ENCODE results near the gene MBP. TPM values are rescaled to one million over a fixed set of nuclear protein-coding genes. Genes with fewer than 3 reads are reported as not detected.
A peak's percentile ranks its signal among the peaks of the same experiment; 100 is the strongest.

Gene MBP
- 10 to 100 TPM; 23.2 to 34.7 (median 28.2) TPM for total RNA-seq

DNA sequence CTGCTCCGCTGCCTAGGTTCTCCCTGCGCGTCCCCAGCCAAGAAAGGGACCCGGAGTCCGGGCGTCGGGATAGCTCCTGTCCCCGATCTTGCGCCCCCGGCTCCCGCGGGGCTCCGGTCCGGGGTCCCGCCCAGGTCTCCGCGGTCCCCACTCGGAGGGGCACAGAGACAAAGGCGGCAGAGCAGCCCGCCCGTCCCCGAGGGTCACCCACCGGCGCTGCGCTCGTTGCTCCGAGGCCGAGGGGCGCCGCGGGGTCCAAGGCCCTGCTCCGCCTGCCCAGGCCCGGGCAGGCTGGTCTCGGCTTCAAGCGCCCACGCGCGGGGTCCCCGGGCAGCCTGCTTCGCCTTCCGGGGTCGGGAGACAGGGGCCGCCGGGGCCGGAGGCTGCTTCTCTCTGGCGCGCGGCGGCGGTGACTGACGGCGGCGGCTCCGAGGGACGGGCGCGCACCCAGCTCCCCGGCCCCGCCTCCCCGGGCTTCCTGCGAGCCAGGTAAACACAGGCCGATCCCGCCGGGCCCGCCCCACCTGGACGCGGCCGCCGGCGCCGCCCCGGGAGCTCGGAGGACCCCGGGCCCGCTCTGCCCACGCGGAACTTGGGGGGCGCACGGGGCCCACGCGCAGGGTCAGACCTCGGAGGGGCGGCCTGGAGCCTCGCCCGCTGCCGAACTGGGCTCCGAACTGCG is at the start of gene MBP:
Gene MBP, minus strand, starts transcription at position 415 of the 682 bp plus-strand sequence. CDS start 27,522 bp downstream, outside the sequence.
- Histone ChIP-seq H3K4me1 (peaks cover 0 to 78% (median 16%) of the 10 kb centered on the region in 3 donors), H3K27ac (peak within 1 kb of the TSS; percentile 47 to 91 (median 91)), H3K4me3 (peak within 1 kb of the TSS; percentile 67 to 90), H3K9me3 (no peaks in the 10 kb centered on the region), H3K36me3 (no peaks in the 10 kb centered on the region), H3K27me3 (peaks cover 22% of the 10 kb centered on the region)
- ATAC-seq: peak; percentile 38
- WGBS, 2 donors (ENCODE audit: low coverage in 1 of 2): no CpG with 5 or more reads among the region's 88 CpGs
- TF ChIP-seq EP300 (IDR thresholded peaks at IDR 0.05) (no peak), POLR2A (IDR thresholded peaks at IDR 0.05) (peak; percentile 63 to 64)
- TF ChIP-seq, protein P1, sequence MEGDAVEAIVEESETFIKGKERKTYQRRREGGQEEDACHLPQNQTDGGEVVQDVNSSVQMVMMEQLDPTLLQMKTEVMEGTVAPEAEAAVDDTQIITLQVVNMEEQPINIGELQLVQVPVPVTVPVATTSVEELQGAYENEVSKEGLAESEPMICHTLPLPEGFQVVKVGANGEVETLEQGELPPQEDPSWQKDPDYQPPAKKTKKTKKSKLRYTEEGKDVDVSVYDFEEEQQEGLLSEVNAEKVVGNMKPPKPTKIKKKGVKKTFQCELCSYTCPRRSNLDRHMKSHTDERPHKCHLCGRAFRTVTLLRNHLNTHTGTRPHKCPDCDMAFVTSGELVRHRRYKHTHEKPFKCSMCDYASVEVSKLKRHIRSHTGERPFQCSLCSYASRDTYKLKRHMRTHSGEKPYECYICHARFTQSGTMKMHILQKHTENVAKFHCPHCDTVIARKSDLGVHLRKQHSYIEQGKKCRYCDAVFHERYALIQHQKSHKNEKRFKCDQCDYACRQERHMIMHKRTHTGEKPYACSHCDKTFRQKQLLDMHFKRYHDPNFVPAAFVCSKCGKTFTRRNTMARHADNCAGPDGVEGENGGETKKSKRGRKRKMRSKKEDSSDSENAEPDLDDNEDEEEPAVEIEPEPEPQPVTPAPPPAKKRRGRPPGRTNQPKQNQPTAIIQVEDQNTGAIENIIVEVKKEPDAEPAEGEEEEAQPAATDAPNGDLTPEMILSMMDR (IDR thresholded peaks at IDR 0.05): no peak

DNA sequence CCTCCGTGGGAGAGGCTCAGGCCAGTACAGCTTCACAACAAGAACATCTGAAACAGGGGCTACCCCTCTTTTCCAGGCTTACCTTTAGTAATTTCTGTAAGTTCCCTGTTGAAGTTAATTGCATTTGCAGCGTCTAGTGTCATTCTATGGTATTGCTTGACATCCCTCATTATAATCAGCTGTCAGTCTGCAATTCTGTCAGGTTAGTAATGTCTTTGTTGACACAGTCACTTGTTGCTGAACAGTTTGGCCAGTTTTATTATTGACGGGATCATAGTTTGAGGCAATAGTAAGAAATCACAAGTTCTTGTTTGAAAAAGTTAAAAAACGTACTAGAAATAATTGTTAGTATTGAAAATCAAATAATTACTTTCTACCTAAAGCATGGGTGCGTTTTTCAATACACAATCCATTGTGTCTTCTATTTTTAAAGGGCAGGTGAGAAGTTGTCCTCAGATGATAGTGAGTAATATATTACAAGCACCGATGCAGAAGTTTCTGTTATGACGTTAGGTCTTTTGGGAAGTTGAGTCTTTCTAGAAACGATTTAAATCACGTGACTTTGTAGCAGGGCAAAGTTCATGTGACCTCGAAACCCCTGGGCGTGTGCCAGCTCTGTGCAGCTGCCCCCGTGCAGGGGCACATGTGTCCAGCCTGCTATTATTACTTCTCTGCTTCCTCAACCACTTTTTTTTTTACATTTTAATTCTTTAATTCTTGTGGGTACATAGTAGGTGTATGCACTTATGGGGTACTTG is 49.5 kb upstream of the MBP start:
- 76 to 81% methylated on average over 7 to 12 of the region's 12 CpGs for WGBS, 2 donors (ENCODE audit: low coverage in 1 of 2)
- no peak overlapping the region for H3K27ac ChIP-seq
- no peak for ATAC-seq
- no peaks in the 10 kb centered on the region for H3K4me1 ChIP-seq
- no peak overlapping the region for H3K4me3 ChIP-seq
- TF ChIP-seq EP300 (IDR thresholded peaks at IDR 0.05): no peak
- no peak for TF ChIP-seq POLR2AphosphoS5 (IDR thresholded peaks at IDR 0.05)
- no peak for TF ChIP-seq POLR2A (IDR thresholded peaks at IDR 0.05)
- TF ChIP-seq, protein P1 (IDR thresholded peaks at IDR 0.05): no peak
- no peaks in the 10 kb centered on the region for H3K36me3 ChIP-seq
- H3K9me3 ChIP-seq: peaks cover 0 to 11% (median 0%) of the 10 kb centered on the region in 3 donors
- H3K27me3 ChIP-seq: no peaks in the 10 kb centered on the region

DNA sequence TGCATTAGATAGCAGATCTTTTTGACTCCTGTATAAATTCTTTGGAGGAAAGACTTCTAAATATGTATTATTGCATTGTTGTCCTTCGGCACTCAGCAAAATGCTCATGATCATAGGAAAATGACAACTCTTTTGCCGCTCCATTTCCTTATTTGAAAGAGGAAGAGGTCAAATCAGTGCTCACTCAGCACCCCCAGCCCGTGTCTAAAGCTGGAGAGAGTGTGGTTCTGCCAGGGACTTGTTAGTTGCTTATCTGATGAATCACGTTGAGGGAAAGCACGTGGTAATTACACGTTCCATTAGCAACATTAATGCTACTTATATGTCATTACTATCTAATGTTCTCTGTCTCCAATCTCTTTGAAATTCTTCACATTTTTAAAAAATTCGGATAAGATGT is 46.0 kb upstream of the MBP start:
- no peak for ATAC-seq
- WGBS, 2 donors (ENCODE audit: low coverage in 1 of 2): 54 to 73% methylated on average over 5 to 7 of the region's 7 CpGs
- no peaks in the 10 kb centered on the region for H3K27me3 ChIP-seq
- H3K4me3 ChIP-seq: no peak overlapping the region
- H3K36me3 ChIP-seq: no peaks in the 10 kb centered on the region
- no peak overlapping the region for H3K27ac ChIP-seq
- TF ChIP-seq, protein P1 (IDR thresholded peaks at IDR 0.05): no peak
- TF ChIP-seq POLR2AphosphoS5 (IDR thresholded peaks at IDR 0.05): no peak
- no peak for TF ChIP-seq EP300 (IDR thresholded peaks at IDR 0.05)
- no peak for TF ChIP-seq POLR2A (IDR thresholded peaks at IDR 0.05)
- no peaks in the 10 kb centered on the region for H3K9me3 ChIP-seq
- H3K4me1 ChIP-seq: no peaks in the 10 kb centered on the region

DNA sequence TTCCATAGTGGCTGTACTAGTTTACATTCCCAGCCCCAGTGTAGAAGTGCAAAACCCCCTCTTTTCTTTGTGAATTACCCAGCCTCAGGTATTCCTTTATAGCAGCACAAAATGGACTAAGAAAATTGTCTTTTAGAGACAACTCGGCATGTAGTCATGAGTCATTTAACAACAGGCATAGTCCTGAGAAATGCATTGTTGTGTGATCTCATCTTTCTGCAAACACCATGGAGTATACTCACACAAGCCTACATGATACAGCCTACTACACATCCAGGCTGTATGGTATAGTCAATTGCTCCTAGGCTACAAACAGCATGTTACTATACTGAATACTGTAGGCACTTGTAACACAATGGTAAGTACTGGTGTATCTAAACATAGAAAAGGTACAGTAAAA is 44.4 kb upstream of the MBP start:
- WGBS, 2 donors (ENCODE audit: low coverage in 1 of 2): 78% methylated on average over 1 of the region's 1 CpG
- TF ChIP-seq, protein P1 (IDR thresholded peaks at IDR 0.05): no peak
- TF ChIP-seq EP300 (IDR thresholded peaks at IDR 0.05) (no peak), POLR2A (IDR thresholded peaks at IDR 0.05) (no peak), POLR2AphosphoS5 (IDR thresholded peaks at IDR 0.05) (no peak)
- ATAC-seq: no peak

More for the DNA sequence above, 44.4 kb upstream of the MBP start:
- no peaks in the 10 kb centered on the region for H3K36me3 ChIP-seq
- H3K27me3 ChIP-seq: no peaks in the 10 kb centered on the region
- H3K27ac ChIP-seq: no peak overlapping the region
- no peaks in the 10 kb centered on the region for H3K4me1 ChIP-seq
- H3K9me3 ChIP-seq: no peaks in the 10 kb centered on the region
- no peak overlapping the region for H3K4me3 ChIP-seq
